NCI-H2029 treated with DMSO at 0.1 percent for 48 hours (cell line): ENCODE data around the gene SDK1.
"Not testable (repeated sequence)": the region's sequence is repeated elsewhere in the genome, so short reads cannot be mapped to it uniquely, and the experiment has no call there.

Experiments used
- DNase-seq: peaks from one replicate; lab custom pipeline; 2025; lab: John Stamatoyannopoulos, UW

The SDK1 gene

DNA sequence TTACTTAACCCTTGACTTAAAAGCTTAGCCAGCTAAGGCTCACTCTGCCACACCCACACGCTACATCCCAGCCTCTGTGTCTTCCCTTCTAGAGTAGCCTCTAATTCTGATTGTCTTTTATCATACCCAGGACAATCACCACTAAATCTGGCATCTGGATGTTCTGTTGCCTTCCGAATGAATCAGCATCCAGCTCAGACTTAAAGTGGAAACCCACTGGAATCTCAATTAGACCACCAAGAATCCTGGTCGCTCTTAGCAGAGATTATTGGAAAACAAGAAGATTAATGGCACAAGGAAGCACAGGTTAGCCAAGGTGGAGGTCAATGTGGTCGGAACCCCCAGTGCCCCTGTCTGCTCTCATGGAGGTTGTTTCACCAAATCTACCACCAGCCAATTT is 976.9 kb downstream of the SDK1 start:
- DNase-seq, result no peak

DNA sequence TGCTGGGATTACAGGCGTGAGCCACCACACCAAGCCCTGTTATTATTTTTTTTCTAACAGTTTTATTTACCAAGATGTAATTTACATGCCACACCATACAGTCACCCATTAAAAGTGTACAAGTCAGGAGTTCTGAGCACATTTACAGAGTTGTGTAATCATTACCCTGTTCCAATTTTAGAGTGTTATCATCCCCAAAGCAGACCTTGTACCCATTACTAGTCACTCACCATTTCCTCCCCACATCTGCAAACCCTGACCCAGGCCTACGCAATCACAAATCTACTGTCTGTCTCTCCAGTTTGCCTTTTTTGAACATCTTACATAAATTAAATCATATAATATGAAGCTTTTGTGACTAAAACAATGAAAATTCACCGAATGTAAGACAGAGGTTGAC is 978.2 kb downstream of the SDK1 start:
- DNase-seq, result no peak

DNA sequence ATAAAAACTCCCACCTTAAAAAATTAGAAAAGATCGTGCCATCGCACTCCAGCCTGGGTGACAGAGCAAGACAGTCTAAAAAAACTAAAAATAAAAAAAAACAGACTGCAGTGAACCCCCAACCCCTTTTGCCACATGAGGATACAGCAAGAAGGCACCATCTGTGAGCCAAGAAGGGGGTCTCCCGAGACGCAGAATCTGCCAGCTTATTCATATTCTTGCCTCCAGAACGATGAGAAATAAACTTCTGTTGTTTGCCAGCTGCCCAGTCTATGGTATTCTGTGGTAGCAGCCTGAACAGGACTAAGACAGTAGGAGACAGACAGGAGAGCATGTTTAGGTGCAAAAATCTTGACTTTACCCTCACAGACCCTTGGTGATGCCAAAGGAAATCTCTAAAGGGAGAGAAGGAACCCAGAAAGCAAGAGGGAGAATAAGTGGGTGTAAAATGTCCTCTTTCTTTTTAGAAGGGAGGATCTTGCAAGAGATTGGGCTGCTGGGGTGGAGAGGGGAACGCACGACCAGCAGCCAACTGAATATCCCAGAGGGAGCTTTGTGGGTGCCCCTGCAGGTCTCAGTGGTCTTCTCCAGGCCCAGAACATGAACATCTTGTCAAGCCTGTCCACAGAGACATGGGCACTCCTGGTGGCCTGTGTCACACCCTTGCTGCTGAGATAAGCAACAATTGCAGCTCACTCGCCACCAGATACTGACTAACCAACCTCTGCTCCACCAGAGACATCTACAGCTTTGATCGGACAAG is 980.4 kb downstream of the SDK1 start:
- DNase-seq, result no peak

DNA sequence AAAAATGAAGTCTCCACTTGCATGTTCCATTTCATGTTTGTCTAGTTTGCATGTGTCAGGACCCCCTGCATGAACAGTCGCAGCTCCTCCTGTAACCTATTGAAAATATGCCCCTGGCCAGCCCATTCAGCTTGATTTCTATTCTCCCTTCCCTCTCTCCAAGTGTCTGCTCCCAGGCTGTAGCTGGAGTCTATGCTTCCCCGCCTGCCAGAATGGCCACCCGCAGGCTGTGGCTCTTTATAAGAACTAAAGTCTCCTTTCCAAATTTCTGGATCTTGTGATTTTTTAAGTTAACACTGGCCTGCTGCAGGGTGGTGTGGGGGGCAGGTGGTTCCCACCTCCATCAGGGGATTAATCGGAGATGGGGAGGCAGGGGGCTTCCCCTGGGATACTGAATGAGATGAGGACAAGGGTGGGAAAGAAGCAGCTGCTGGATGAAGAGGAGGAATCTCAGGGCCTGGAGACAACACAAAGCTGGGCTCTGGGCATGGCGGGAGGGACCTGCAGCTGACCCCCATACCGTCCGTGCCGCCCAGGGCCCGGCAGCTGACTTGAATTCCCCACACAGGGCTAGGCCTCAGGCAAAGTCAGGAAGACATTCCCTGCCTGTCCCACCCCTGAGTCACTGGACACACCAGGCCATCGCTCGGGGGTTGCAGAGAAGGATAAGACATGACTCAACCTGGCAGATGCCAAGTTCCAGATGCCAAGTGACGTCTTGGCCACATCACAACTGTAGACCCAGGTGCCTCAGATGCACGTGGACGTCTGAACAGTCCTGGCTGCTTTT is 981.6 kb downstream of the SDK1 start:
- no peak for DNase-seq

DNA sequence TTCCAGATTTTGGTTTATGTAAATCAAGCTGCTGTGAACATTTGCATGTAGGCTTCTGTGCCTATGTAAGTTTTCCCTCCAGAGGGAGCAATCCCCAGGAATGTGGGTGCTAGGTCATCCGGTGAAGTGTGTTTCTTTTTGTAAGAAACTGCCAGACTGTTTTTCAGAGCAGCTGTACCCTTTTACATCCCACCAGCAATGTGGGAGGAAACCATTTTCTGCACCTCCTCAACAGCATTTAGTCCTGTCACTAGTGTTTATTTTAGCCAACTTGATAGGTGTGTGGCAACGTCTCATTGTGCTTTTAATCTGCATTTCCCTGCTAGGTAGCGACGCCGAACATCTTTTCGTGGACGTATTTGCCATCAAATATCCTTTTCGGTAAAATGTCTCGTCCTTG is 985.3 kb downstream of the SDK1 start:
- no peak for DNase-seq

DNA sequence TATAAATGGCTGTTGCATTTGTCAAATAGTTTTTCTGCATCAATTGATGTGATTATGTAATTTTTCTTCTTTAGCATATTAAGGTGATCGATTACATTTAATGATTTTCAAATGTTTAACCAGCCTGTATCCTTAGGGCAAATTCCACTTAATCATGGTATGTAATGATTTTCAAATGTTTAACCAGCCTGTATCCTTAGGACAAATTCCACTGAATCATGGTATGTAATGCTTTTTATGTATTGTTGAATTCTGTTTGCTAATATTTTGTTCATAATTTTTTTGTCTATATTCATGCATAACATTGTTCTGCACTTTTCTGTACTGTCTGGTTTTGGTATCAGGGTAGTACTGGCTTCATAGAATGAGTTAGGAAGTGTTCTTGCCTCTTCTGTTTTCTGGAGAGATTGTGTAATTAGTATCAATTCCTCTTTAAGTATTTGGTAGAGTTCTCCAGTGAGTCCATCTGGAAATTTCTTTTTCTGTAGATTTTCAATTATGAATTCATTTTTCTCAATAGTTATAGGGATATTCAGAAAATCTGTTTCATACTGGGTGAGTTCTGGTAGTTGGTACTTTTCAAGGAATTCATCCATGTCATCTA is 987.8 kb downstream of the SDK1 start:
- no peak for DNase-seq

DNA sequence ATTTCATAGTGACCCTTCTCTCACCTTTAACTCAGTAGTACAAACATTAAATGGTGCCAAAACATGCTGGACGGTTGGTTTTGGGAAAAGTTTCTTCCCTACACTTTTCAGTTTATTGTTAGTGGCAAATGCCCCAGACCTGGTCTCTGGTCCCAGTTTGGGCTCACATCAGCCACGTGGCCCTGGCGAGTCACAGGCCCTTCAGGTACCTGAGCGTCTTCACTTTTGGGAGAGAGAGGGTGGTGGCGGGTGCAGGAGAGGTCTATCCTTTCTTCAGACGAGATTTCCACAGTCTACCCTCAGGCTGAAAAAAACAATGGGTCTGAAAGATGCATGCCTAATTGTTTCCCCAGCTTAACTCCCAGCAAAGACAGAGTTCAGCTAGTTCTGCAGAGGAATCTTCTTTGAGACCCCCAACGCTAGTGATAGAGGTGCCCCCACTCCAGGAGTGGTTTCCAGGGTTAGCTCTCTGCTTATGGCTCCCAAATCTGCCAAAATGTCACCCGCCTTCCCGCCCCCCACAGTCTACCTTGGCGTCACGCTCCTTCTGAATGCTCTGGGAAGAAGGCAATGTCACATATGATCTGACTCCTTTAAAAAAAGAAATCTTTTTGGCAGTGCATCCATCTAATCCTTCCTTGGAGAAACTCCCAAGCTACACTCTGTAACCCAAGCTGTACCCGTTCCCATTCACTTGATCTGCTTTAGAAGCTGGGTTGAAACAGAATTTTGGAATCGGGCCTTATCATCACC is 996.3 kb downstream of the SDK1 start:
- DNase-seq, result no peak

DNA sequence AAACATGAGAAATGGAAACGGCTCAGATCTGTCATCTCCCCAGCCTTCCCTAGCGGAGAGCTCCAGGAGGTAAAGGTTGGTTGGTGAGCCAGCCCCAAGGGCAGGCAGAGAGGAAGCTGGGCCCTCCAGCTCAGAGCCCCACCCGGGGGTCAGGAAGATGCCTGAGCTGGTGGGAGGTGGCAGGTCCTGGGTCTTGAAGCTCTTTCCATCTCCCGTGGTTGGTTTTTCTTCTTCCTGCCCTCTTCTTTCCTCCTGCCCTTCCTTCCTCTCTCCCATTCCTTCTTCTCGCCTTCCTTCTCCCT is 996.8 kb downstream of the SDK1 start:
- DNase-seq, result no peak

DNA sequence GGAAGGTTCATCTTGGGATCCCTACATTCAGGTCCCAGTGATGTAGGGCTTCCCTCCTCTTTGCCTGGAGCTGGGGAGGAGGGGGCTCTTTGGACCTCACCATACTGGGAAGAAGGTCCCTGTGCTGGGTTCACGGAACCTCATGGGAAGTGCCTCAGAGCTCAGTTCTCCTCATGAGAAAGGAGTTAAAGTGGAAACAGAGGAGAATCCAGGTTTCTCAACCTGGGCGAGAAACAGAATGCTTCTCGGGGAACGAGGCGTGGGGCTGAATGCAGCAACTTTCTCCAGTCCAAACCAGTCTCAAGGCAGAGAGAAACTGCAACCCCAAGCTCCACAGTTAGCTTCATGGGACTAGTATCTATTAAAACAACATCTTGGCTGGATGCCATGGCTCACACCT is 998.4 kb downstream of the SDK1 start:
- DNase-seq, result no peak

DNA sequence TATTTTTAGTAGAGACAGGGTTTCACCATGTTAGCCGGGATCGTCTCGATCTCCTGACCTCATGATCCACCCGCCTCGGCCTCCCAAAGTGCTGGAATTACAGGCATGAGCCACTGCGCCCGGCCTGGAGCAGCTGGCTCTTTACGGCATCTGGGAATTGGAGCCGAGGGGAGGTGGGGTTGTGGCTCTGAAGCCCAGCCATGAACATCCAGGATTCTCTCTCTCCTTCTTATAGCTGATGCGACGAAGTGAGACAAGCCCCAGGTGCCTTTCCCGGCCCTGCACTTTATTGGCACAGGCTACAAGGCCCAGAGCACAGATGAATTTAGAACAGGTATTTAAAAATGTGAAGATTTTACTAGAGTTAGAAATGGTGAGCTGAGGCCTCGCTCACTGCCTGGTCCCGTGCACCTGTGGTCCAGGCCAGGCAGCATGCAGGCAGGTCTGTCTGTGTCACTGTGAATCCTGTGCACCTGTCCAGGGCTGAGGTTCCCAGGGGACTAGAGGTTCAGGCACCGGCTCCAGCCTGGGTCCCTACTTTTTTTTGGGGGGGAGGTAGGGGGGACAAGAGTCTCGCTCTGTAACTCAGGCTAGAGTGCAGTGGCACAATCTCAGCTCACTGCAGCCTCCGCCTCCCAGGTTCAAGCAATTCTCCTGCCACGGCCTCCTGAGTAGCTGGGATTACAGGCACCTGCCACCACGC is 1001.3 kb downstream of the SDK1 start:
- no peak for DNase-seq

DNA sequence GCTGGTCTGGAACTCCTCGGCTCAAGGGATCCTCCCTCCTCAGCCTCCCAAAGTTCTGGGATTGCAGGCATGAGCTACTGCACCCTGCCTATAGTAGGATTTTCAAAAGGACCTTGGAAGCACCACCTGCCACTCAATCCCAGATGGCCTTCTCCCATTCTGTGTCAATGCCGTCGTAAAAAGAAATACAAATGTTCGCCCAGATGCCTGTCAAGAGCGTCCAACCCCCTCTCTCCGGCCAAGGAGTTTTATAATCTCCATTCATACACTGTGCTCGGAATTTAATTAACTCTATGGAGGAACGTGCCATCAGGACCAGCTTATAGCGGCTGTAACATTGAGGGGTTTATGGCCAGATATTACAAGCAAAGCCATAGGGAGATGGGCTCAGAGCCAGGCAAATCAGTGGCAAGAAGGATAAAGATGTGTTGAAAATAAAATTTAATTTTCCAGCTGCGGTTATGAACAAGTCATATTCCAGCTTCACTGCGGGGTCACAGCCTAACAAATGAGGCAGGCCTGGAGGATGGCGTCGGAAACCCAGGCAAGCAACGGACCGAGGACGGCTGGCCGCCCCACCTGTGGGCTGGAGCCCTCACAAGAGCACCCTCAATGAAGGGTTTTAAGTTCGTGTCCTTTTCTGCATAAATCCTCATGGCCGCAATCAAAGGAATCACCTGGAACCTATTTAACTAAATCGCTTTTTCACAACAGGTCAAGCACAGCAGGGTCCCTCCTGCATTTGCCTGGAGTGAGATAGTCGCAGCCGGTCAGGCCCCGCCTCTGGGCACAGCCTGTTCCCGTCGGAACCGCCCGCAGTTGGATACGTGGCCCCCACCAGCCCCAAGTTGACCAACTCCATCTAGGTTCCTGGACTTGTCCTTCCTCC is 1006.5 kb downstream of the SDK1 start:
- no peak for DNase-seq

DNA sequence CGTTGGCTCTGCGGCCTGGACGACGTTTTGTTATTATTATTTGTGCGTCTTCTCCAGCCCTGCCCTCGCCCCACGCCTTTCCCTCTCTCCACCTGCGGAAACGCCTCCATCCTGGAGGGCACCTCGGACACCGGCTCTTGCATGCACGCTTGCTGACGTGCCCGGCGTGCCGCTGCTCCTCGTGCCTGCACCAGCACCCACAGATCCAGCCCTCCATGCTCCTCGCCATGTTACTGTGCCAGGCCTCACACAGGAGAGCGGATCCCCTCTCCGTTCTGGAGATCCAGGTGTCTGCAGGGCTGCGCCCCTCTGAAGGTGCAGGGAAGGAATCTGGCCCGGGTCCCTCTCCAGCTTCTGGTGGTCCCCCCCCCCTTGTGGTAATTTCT is 1007.1 kb downstream of the SDK1 start:
- DNase-seq, result no peak

DNA sequence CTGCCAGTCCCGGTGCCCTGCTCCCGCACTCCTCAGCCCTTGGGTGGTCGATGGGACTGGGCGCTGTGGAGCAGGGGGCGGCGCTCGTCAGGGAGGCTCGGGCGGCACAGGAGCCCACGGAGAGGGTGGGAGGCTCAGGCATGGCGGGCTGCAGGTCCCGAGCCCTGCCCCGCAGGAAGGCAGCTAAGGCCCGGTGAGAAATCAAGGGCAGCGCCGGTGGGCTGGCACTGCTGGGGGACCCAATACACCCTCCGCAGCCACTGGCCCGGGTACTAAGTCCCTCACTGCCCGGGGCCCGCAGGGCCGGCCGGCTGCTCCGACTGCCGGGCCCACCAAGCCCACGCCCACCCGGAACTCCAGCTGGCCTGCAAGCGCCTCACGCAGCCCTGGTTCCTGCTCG is 1012.9 kb downstream of the SDK1 start:
- DNase-seq, result not testable (repeated sequence)

DNA sequence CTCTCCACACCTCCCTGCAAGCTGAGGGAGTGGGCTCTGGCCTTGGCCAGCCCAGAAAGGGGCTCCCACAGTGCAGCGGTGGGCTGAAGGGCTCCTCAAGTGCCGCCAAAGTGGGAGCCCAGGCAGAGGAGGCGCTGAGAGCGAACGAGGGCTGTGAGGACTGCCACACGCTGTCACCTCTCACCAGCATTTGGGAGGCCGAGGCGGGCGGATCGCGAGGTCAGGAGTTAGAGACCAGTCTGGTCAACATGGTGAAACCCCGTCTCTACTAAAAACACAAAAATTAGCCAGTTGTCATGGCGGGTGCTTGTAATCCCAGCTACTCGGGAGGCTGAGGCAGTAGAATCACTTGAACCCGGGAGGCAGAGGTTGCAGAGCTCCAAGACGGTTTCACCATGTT is 1013.3 kb downstream of the SDK1 start:
- DNase-seq, result not testable (repeated sequence)
